GM18517 (cell line): ENCODE results near the gene TADA3.

Experiments used
- ATAC-seq: cut with Tn5 transposase; IDR thresholded peaks from one replicate; pipeline ENCODE4 v1.9.1; 2021; ENCODE audit warnings: mild to moderate bottlenecking, moderate library complexity; ENCODE audit not compliant: unreplicated experiment

TADA3 gene

GRCh38 chr3:9731206-9732079 is 60.8 kb downstream of the TADA3 start, which contains the start of gene BRPF1:
TSS of gene BRPF1 (plus strand) at chr3:9731735. CDS start at chr3:9734141, 2,406 bp downstream.
- ATAC-seq: peak; percentile 68

GRCh38 chr3:9730657-9731205 is 61.5 kb downstream of the TADA3 start:
- peak; percentile 45 for ATAC-seq
